ENCODE data around the gene CBX4. TPM values are rescaled to one million over a fixed set of nuclear protein-coding genes. Genes with fewer than 3 reads are reported as not detected.

The CBX4 gene
- total and polyA plus RNA-seq, 2 experiments from 2014 or later: 1.4 to 4.6 TPM

DNA sequence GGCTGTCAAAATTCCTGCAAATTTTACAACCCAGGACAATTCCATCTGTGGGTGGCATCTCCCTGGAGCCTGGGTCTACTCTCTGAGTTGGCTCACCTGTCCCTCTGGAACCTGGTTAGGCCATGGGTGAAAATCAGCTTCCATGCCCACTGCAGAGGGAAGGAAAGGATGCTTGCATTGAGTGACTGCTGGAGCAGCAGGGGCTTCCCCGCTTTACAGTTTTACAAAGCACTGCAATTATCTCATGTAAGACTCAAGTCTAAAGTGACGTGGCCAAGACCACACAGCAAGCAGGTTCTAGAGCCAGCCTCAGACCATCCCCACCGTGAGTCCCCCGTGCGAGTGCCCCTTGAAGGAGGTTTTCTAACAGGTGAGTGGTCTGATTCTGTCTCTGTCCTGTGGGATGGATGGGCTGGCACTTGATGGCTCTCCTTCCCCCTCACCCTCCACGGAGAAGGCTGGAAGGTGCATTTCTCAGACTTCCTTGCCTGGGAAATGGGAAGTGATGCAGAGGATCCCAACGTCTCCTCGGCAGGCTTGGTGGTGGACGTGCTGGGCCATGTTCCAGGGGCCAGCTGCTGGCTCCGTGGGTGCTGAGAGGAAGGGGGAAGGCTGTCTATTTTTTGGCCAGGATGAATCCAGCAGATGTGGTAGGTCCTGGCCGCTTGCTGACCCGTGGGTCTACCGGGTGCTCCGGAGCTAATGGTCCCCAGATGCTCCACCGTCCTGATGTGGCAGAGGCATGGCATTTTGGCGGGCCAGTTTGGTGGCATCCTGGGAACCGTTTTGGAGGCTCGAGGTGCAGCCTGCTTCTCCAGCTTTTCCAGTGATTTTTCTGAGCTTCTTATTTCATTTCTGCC lies 26.3 kb upstream of the CBX4 start:
- Mint-ChIP-seq H3K9me3 (no peaks in the 10 kb centered on the region; the same call in 2 of the 3 replicates), H3K27ac (no peak overlapping the region), H3K4me3 (no peak overlapping the region), H3K4me1 (peaks cover 31% of the 10 kb centered on the region), H3K27me3 (ENCODE audit: insufficient read depth, low read depth, poor library complexity) (peaks cover 15% of the 10 kb centered on the region), H3K36me3 (ENCODE audit: low read depth) (no peaks in the 10 kb centered on the region)
- Histone ChIP-seq H3K27ac (ENCODE audit: low read depth) (no peak overlapping the region), H3K79me2 (replicated peaks; ENCODE audit: insufficient read depth) (no peaks in the 10 kb centered on the region), H3K9me2 (ENCODE audit: insufficient read depth) (no peaks in the 10 kb centered on the region), H3K36me3 (ENCODE audit: insufficient read depth) (no peaks in the 10 kb centered on the region), H4K20me1 (replicated peaks; ENCODE audit: insufficient read depth) (no peaks in the 10 kb centered on the region; the same call in 1 of the 2 replicates), H3K27me3 (ENCODE audit: insufficient read depth) (no peaks in the 10 kb centered on the region), H3F3A (replicated peaks; ENCODE audit: low read depth) (no peaks in the 10 kb centered on the region), H3K4me2 (no peak overlapping the region), H3K4me3 (no peak overlapping the region), H2AFZ (no peak overlapping the region), H3K4me1 (ENCODE audit: insufficient read depth) (peaks cover 5% of the 10 kb centered on the region)
- ATAC-seq (no peak), DNase-seq (ENCODE audit: low spot score) (no peak)
- no peak for TF ChIP-seq JUNB (IDR thresholded peaks at IDR 0.05; ENCODE audit: unreplicated experiment)
- TF ChIP-seq ZNF331 (CRISPR knock-in tag; IDR thresholded peaks at IDR 0.05; ENCODE audit: low read depth): no peak
- TF ChIP-seq EZH2 (IDR thresholded peaks at IDR 0.05; ENCODE audit: low read depth, unreplicated experiment): no peak
- TF ChIP-seq, protein P1, sequence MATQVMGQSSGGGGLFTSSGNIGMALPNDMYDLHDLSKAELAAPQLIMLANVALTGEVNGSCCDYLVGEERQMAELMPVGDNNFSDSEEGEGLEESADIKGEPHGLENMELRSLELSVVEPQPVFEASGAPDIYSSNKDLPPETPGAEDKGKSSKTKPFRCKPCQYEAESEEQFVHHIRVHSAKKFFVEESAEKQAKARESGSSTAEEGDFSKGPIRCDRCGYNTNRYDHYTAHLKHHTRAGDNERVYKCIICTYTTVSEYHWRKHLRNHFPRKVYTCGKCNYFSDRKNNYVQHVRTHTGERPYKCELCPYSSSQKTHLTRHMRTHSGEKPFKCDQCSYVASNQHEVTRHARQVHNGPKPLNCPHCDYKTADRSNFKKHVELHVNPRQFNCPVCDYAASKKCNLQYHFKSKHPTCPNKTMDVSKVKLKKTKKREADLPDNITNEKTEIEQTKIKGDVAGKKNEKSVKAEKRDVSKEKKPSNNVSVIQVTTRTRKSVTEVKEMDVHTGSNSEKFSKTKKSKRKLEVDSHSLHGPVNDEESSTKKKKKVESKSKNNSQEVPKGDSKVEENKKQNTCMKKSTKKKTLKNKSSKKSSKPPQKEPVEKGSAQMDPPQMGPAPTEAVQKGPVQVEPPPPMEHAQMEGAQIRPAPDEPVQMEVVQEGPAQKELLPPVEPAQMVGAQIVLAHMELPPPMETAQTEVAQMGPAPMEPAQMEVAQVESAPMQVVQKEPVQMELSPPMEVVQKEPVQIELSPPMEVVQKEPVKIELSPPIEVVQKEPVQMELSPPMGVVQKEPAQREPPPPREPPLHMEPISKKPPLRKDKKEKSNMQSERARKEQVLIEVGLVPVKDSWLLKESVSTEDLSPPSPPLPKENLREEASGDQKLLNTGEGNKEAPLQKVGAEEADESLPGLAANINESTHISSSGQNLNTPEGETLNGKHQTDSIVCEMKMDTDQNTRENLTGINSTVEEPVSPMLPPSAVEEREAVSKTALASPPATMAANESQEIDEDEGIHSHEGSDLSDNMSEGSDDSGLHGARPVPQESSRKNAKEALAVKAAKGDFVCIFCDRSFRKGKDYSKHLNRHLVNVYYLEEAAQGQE (IDR thresholded peaks at IDR 0.05; ENCODE audit: unreplicated experiment): no peak
- no peak for TF ChIP-seq CREB1 (CRISPR knock-in tag; IDR thresholded peaks at IDR 0.05; ENCODE audit: low read depth)

DNA sequence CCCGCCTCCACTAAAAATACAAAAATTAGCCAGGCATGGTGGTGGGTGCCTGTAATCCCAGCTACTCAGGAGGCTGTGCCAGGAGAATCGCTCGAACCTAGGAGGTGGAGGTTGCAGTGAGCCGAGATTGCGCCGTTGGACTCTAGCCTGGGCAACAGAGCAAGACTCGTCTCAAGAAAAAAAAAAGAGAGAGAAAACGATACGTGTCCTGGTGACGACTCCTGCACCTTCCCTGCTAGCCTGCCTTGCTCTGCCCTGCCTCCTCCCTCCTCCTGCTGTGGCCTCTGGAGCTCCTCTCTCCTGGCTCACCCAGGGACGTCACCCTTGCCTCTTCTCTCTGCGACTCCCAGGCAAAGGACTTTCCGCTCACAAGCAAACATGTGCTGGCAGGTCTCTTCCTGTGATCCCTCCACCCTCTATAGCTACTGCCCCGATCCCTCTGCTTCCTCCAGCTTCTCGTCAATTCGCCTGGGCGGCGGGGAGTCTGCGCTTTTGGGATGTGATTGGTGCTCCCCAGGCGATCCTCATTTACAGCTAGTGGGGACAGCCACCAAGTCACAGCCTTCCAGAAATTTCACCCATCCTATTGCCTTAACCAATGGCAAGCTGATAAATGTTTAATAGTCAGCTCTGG lies 25.5 kb upstream of the CBX4 start:
- no peaks in the 10 kb centered on the region for H3F3A ChIP-seq (replicated peaks; ENCODE audit: low read depth)
- no peak overlapping the region for H3K4me3 Mint-ChIP-seq
- no peaks in the 10 kb centered on the region for H3K27me3 ChIP-seq (ENCODE audit: insufficient read depth)
- peaks cover 32% of the 10 kb centered on the region for H3K4me1 Mint-ChIP-seq
- DNase-seq (ENCODE audit: low spot score) (no peak), ATAC-seq (no peak)
- no peak overlapping the region for H3K4me3 ChIP-seq
- H3K36me3 ChIP-seq (ENCODE audit: insufficient read depth): no peaks in the 10 kb centered on the region
- H3K4me2 ChIP-seq: no peak overlapping the region
- no peaks in the 10 kb centered on the region; the same call in 2 of the 3 replicates for H3K9me3 Mint-ChIP-seq
- H3K36me3 Mint-ChIP-seq (ENCODE audit: low read depth): no peaks in the 10 kb centered on the region
- no peak overlapping the region for H3K27ac Mint-ChIP-seq
- no peaks in the 10 kb centered on the region for H3K9me2 ChIP-seq (ENCODE audit: insufficient read depth)
- H4K20me1 ChIP-seq (replicated peaks; ENCODE audit: insufficient read depth): no peaks in the 10 kb centered on the region; the same call in 1 of the 2 replicates
- no peaks in the 10 kb centered on the region for H3K79me2 ChIP-seq (replicated peaks; ENCODE audit: insufficient read depth)
- H3K4me1 ChIP-seq (ENCODE audit: insufficient read depth): peaks cover 5% of the 10 kb centered on the region
- no peak overlapping the region for H3K27ac ChIP-seq (ENCODE audit: low read depth)
- H2AFZ ChIP-seq: no peak overlapping the region
- H3K27me3 Mint-ChIP-seq (ENCODE audit: insufficient read depth, low read depth, poor library complexity): peaks cover 14% of the 10 kb centered on the region
- no peak for TF ChIP-seq NANOG (IDR thresholded peaks at IDR 0.05; ENCODE audit: borderline replicate concordance)
- TF ChIP-seq, protein P2, sequence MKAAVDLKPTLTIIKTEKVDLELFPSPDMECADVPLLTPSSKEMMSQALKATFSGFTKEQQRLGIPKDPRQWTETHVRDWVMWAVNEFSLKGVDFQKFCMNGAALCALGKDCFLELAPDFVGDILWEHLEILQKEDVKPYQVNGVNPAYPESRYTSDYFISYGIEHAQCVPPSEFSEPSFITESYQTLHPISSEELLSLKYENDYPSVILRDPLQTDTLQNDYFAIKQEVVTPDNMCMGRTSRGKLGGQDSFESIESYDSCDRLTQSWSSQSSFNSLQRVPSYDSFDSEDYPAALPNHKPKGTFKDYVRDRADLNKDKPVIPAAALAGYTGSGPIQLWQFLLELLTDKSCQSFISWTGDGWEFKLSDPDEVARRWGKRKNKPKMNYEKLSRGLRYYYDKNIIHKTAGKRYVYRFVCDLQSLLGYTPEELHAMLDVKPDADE (IDR thresholded peaks at IDR 0.05): no peak
- no peak for TF ChIP-seq POLR2AphosphoS5 (IDR thresholded peaks at IDR 0.05; ENCODE audit: low read depth)
- TF ChIP-seq, protein P3, sequence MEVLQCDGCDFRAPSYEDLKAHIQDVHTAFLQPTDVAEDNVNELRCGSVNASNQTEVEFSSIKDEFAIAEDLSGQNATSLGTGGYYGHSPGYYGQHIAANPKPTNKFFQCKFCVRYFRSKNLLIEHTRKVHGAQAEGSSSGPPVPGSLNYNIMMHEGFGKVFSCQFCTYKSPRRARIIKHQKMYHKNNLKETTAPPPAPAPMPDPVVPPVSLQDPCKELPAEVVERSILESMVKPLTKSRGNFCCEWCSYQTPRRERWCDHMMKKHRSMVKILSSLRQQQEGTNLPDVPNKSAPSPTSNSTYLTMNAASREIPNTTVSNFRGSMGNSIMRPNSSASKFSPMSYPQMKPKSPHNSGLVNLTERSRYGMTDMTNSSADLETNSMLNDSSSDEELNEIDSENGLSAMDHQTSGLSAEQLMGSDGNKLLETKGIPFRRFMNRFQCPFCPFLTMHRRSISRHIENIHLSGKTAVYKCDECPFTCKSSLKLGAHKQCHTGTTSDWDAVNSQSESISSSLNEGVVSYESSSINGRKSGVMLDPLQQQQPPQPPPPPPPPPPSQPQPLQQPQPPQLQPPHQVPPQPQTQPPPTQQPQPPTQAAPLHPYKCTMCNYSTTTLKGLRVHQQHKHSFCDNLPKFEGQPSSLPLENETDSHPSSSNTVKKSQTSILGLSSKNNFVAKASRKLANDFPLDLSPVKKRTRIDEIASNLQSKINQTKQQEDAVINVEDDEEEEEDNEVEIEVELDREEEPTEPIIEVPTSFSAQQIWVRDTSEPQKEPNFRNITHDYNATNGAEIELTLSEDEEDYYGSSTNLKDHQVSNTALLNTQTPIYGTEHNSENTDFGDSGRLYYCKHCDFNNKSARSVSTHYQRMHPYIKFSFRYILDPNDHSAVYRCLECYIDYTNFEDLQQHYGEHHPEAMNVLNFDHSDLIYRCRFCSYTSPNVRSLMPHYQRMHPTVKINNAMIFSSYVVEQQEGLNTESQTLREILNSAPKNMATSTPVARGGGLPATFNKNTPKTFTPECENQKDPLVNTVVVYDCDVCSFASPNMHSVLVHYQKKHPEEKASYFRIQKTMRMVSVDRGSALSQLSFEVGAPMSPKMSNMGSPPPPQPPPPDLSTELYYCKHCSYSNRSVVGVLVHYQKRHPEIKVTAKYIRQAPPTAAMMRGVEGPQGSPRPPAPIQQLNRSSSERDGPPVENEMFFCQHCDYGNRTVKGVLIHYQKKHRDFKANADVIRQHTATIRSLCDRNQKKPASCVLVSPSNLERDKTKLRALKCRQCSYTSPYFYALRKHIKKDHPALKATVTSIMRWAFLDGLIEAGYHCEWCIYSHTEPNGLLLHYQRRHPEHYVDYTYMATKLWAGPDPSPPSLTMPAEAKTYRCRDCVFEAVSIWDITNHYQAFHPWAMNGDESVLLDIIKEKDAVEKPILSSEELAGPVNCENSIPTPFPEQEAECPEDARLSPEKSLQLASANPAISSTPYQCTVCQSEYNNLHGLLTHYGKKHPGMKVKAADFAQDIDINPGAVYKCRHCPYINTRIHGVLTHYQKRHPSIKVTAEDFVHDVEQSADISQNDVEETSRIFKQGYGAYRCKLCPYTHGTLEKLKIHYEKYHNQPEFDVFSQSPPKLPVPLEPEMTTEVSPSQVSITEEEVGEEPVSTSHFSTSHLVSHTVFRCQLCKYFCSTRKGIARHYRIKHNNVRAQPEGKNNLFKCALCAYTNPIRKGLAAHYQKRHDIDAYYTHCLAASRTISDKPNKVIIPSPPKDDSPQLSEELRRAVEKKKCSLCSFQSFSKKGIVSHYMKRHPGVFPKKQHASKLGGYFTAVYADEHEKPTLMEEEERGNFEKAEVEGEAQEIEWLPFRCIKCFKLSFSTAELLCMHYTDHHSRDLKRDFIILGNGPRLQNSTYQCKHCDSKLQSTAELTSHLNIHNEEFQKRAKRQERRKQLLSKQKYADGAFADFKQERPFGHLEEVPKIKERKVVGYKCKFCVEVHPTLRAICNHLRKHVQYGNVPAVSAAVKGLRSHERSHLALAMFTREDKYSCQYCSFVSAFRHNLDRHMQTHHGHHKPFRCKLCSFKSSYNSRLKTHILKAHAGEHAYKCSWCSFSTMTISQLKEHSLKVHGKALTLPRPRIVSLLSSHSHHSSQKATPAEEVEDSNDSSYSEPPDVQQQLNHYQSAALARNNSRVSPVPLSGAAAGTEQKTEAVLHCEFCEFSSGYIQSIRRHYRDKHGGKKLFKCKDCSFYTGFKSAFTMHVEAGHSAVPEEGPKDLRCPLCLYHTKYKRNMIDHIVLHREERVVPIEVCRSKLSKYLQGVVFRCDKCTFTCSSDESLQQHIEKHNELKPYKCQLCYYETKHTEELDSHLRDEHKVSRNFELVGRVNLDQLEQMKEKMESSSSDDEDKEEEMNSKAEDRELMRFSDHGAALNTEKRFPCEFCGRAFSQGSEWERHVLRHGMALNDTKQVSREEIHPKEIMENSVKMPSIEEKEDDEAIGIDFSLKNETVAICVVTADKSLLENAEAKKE (CRISPR knock-in tag; IDR thresholded peaks at IDR 0.05): no peak

Measured in GM23338 (cell line).